Measurements from ENCODE around the gene USP6NL. TPM values are rescaled to one million over a fixed set of nuclear protein-coding genes. Genes with fewer than 3 reads are reported as not detected.

USP6NL gene
- total RNA-seq: 29.8 TPM

GRCh38 chr10:11611248-11612020 lies at the start of gene USP6NL:
USP6NL (minus strand) TSS chr10:11611650; CDS start chr10:11597634, 14,016 bp downstream.

Other genes starting within 250 kb of the USP6NL start
- gene ECHDC3, start 130.7 kb upstream of the USP6NL start, total RNA-seq: 1.6 TPM
- gene PROSER2, start 211.7 kb upstream of the USP6NL start, total RNA-seq: 0.92 TPM